ENCODE results near the gene HPCAL4. TPM values are rescaled to one million over a fixed set of nuclear protein-coding genes. Genes with fewer than 3 reads are reported as not detected.

Gene HPCAL4
- total RNA-seq, 1 donor from 2014 or later, result 0.84 TPM

- H3K27me3 ChIP-seq (ENCODE audit: control insufficient read depth, insufficient read depth, low read length), result peaks cover 15% of the 10 kb centered on the region
- TF ChIP-seq CTCF (IDR thresholded peaks at IDR 0.05; ENCODE audit: insufficient read depth, low read length, poor library complexity, severe bottlenecking), result no peak
- DNase-seq (ENCODE audit: low read depth), result no peak
- H3K4me3 ChIP-seq (ENCODE audit: low read depth, low read length), result no peak overlapping the region
- H3K36me3 ChIP-seq (ENCODE audit: control insufficient read depth, insufficient read depth, low read length), result no peaks in the 10 kb centered on the region
Measured at GRCh38 chr1:39699419-39699818, 8.2 kb upstream of the HPCAL4 start.

GRCh38 chr1:39698568-39698967 lies 7.3 kb upstream of the HPCAL4 start:
- Histone ChIP-seq H3K27me3 (ENCODE audit: control insufficient read depth, insufficient read depth, low read length) (peaks cover 15% of the 10 kb centered on the region), H3K36me3 (ENCODE audit: control insufficient read depth, insufficient read depth, low read length) (no peaks in the 10 kb centered on the region), H3K4me3 (ENCODE audit: low read depth, low read length) (no peak overlapping the region)
- TF ChIP-seq CTCF (IDR thresholded peaks at IDR 0.05; ENCODE audit: insufficient read depth, low read length, poor library complexity, severe bottlenecking), result no peak
- DNase-seq (ENCODE audit: low read depth), result no peak

GRCh38 chr1:39696448-39696847 lies 5.2 kb upstream of the HPCAL4 start:
- no peak for DNase-seq (ENCODE audit: low read depth)
- peaks cover 32% of the 10 kb centered on the region for H3K27me3 ChIP-seq (ENCODE audit: control insufficient read depth, insufficient read depth, low read length)
- H3K36me3 ChIP-seq (ENCODE audit: control insufficient read depth, insufficient read depth, low read length), result no peaks in the 10 kb centered on the region
- TF ChIP-seq CTCF (IDR thresholded peaks at IDR 0.05; ENCODE audit: insufficient read depth, low read length, poor library complexity, severe bottlenecking), result no peak
- no peak overlapping the region for H3K4me3 ChIP-seq (ENCODE audit: low read depth, low read length)

GRCh38 chr1:39695016-39695415 lies 3.8 kb upstream of the HPCAL4 start:
- Histone ChIP-seq H3K4me3 (ENCODE audit: low read depth, low read length) (no peak overlapping the region), H3K36me3 (ENCODE audit: control insufficient read depth, insufficient read depth, low read length) (no peaks in the 10 kb centered on the region), H3K27me3 (ENCODE audit: control insufficient read depth, insufficient read depth, low read length) (peaks cover 43% of the 10 kb centered on the region)
- DNase-seq (ENCODE audit: low read depth), result no peak
- TF ChIP-seq CTCF (IDR thresholded peaks at IDR 0.05; ENCODE audit: insufficient read depth, low read length, poor library complexity, severe bottlenecking), result no peak

GRCh38 chr1:39694026-39694425 lies 2.8 kb upstream of the HPCAL4 start:
- peaks cover 51% of the 10 kb centered on the region for H3K27me3 ChIP-seq (ENCODE audit: control insufficient read depth, insufficient read depth, low read length)
- TF ChIP-seq CTCF (IDR thresholded peaks at IDR 0.05; ENCODE audit: insufficient read depth, low read length, poor library complexity, severe bottlenecking), result no peak

More at GRCh38 chr1:39694026-39694425, 2.8 kb upstream of the HPCAL4 start:
- no peak for DNase-seq (ENCODE audit: low read depth)
- H3K4me3 ChIP-seq (ENCODE audit: low read depth, low read length), result no peak overlapping the region
- no peaks in the 10 kb centered on the region for H3K36me3 ChIP-seq (ENCODE audit: control insufficient read depth, insufficient read depth, low read length)
